HepG2 (cell line): ENCODE data around the gene STAT5A. TPM values are rescaled to one million over a fixed set of nuclear protein-coding genes. Genes with fewer than 3 reads are reported as not detected.

Experiments used
- ELK4 ChIP-seq: sonication (generic); formaldehyde crosslinking; IDR thresholded peaks from 2 replicates; pipeline ENCODE4 v1.9.0; 2021; ENCODE audit warnings: missing genetic modification reagents, borderline replicate concordance
- HNRNPH1 ChIP-seq: fragments of 200-400 bp; formaldehyde crosslinking; optimal IDR thresholded peaks from 2 replicates; pipeline ENCODE3; 2017; ENCODE audit warnings: mild to moderate bottlenecking, low read depth, low read length
- HNRNPL ChIP-seq: fragments of 200-400 bp; formaldehyde crosslinking; IDR thresholded peaks from 2 replicates; pipeline ENCODE4 v1.6.1; 2017; ENCODE audit warnings: mild to moderate bottlenecking, low read depth, low read length
- NFE2L1 ChIP-seq: sonication (generic); formaldehyde crosslinking; IDR thresholded peaks from 2 replicates; pipeline ENCODE4 v1.4.0; 2020; ENCODE audit warnings: missing genetic modification reagents, mild to moderate bottlenecking, borderline replicate concordance
- PRDM4 ChIP-seq: sonication (generic); formaldehyde crosslinking; IDR thresholded peaks from 2 replicates; pipeline ENCODE4 v1.9.0; 2021; ENCODE audit warnings: missing genetic modification reagents, borderline replicate concordance
- PRPF4 ChIP-seq: fragments of 200-400 bp; formaldehyde crosslinking; IDR thresholded peaks from 2 replicates; pipeline ENCODE4 v1.6.1; 2016; ENCODE audit warnings: low read length, low read depth; ENCODE audit not compliant: poor library complexity, severe bottlenecking
- SNAPC2 ChIP-seq: sonication (generic); formaldehyde crosslinking; IDR thresholded peaks from 2 replicates; pipeline ENCODE4 v1.8.1; 2022; ENCODE audit warnings: mild to moderate bottlenecking, missing genetic modification reagents
- TBL1XR1 ChIP-seq: fragments of 150-350 bp; IDR thresholded peaks from 2 replicates; pipeline ENCODE4 v1.6.1; 2014; ENCODE audit warnings: borderline replicate concordance, low read length; ENCODE audit not compliant: partially characterized antibody
- TOE1 ChIP-seq: sonication (generic); formaldehyde crosslinking; IDR thresholded peaks from 2 replicates; pipeline ENCODE4 v1.4.0; 2020; ENCODE audit warnings: mild to moderate bottlenecking, missing genetic modification reagents
- ZBTB49 ChIP-seq: sonication (generic); formaldehyde crosslinking; IDR thresholded peaks from 2 replicates; pipeline ENCODE4 v1.4.0; 2020; ENCODE audit warnings: missing genetic modification reagents, borderline replicate concordance
- ZNF276 ChIP-seq: sonication (generic); formaldehyde crosslinking; IDR thresholded peaks from 2 replicates; pipeline ENCODE4 v1.4.0; 2020; ENCODE audit warnings: mild to moderate bottlenecking, low read depth, missing genetic modification reagents
- ZNF512 ChIP-seq: sonication (generic); formaldehyde crosslinking; IDR thresholded peaks from 2 replicates; pipeline ENCODE4 v1.4.0; 2020; ENCODE audit warnings: mild to moderate bottlenecking, missing genetic modification reagents
- ZNF563 ChIP-seq: sonication (generic); formaldehyde crosslinking; IDR thresholded peaks from 2 replicates; pipeline ENCODE4 v1.8.0; 2022; ENCODE audit warnings: mild to moderate bottlenecking, moderate library complexity, missing genetic modification reagents
- ZNF883 ChIP-seq: sonication (generic); formaldehyde crosslinking; IDR thresholded peaks from 2 replicates; pipeline ENCODE4 v1.5.1; 2020; ENCODE audit warnings: mild to moderate bottlenecking, missing genetic modification reagents; ENCODE audit errors: not compliant biosample characterization
- ZUFSP ChIP-seq: sonication (generic); formaldehyde crosslinking; IDR thresholded peaks from 2 replicates; pipeline ENCODE4 v1.9.0; 2021; ENCODE audit warnings: missing genetic modification reagents, mild to moderate bottlenecking, borderline replicate concordance
- polyA plus RNA-seq, 8 experiments: library from polyadenylated mRNA; depleted of rRNA in 3 of 8; stranded (reverse) in 7 of 8; unstranded in 1 of 8; fragments of >200 nt; fragmentation: Illumina TruSeq in 4 of 8; extraction: Trizol in 4 of 8; gene quantifications; 2 replicates each; pipeline versions ENCODE4 v1.2.1 to v1.2.3, GENCODE V29; 2011 to 2016; ENCODE audit warnings: low read depth in 4 of 8, missing spikeins in 1 of 8, mixed read lengths in 1 of 8; ENCODE audit not compliant: insufficient read depth in 1 of 8
- total RNA-seq, 5 experiments: library from RNA; depleted of rRNA; stranded (reverse); fragments of >200 nt; fragmentation: Illumina TruSeq; extraction: Trizol; gene quantifications; 2 replicates each; pipeline ENCODE4 v1.2.3, GENCODE V29; 2016; ENCODE audit warnings: low read depth in 1 of 5

The STAT5A gene
- total and polyA plus RNA-seq, 2 of the 13 experiments (the other 11 are each of a cell fraction or from before 2014, with no cell fraction given): 1.4 to 4.1 TPM

- TF ChIP-seq ZBTB49 (CRISPR knock-in tag) (no peak), SNAPC2 (no peak), PRDM4 (no peak), ZUFSP (CRISPR knock-in tag) (no peak), TOE1 (CRISPR knock-in tag) (no peak), ELK4 (no peak), HNRNPL (peak; percentile 86), ZNF563 (CRISPR knock-in tag) (no peak; the same call in 1 of the 2 replicates), ZNF512 (peak; percentile 25; the same call in 1 of the 2 replicates), ZNF276 (CRISPR knock-in tag) (0 out of 2 replicates have a peak, but pooled peaks have one; percentile 7), PRPF4 (no peak), ZNF883 (CRISPR knock-in tag) (peak; percentile 52), NFE2L1 (CRISPR knock-in tag) (peak; percentile 73; the same call in 1 of the 2 replicates), TBL1XR1 (no peak), HNRNPH1 (no peak)
Measured at GRCh38 chr17:42304187-42305030, 16.1 kb downstream of the STAT5A start (continued).
